HUES48 (cell line): ENCODE results near the gene F8.
A peak's percentile ranks its signal among the peaks of the same experiment; 100 is the strongest.

ENCODE experiments used
- H3K27ac ChIP-seq: one replicate; pipeline ENCODE4 v1.7.0; 2013; ENCODE audit warnings: low read depth, low read length, inconsistent platforms
- H3K27me3 ChIP-seq: 2 replicates; pipeline ENCODE4 v1.6.1; 2013; ENCODE audit warnings: mild to moderate bottlenecking, low read length; ENCODE audit not compliant: control insufficient read depth, insufficient read depth
- H3K36me3 ChIP-seq: 2 replicates; pipeline ENCODE4 v1.6.1; 2013; ENCODE audit warnings: low read length; ENCODE audit not compliant: control insufficient read depth, insufficient read depth
- H3K4me1 ChIP-seq: 2 replicates; pipeline ENCODE4 v1.6.1; 2013; ENCODE audit warnings: mild to moderate bottlenecking, low read length; ENCODE audit not compliant: control insufficient read depth, insufficient read depth
- H3K4me3 ChIP-seq: 2 replicates; pipeline ENCODE4 v1.5.1; 2013; ENCODE audit warnings: mild to moderate bottlenecking, low read depth, low read length
- H3K9ac ChIP-seq: 2 replicates; pipeline ENCODE4 v1.6.1; 2013; ENCODE audit warnings: mild to moderate bottlenecking, low read depth, low read length, moderate library complexity
- H3K9me3 ChIP-seq: 2 replicates; pipeline ENCODE4 v1.6.1; 2013; ENCODE audit warnings: low read length; ENCODE audit not compliant: control insufficient read depth, insufficient read depth

Gene F8

GRCh38 chrX:154815274-154815818 is 207.2 kb downstream of the F8 start:
- Histone ChIP-seq H3K36me3 (no peaks in the 10 kb centered on the region), H3K4me3 (no peak overlapping the region), H3K9me3 (peaks cover 37% of the 10 kb centered on the region), H3K4me1 (peaks cover 10% of the 10 kb centered on the region; the same call in 1 of the 2 replicates), H3K27me3 (no peaks in the 10 kb centered on the region), H3K9ac (no peak overlapping the region), H3K27ac (no peak overlapping the region)

DNA sequence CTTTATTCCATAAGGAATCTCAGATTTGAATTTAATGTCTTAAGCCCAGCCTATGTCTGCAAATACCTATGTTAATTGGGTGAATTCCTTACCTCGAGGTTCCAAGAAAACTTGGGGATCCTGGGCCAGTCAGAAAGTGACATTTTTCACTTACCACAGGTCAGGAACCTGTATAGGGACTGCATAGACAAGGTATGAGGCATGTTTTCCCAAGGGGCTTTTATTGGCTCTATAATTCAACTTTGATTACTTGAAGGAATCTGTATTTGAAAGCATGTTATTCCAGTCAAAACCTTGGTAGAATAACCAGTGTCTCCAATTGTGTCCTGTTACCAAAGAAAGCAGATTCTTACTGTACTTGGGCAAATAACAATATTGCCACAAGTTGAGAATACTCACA is 208.7 kb downstream of the F8 start:
- Histone ChIP-seq H3K27ac (no peak overlapping the region), H3K4me1 (0 out of 2 replicates have a peak, but pooled peaks cover 7% of the 10 kb centered on the region), H3K9me3 (peaks cover 25% of the 10 kb centered on the region), H3K27me3 (no peaks in the 10 kb centered on the region), H3K36me3 (no peaks in the 10 kb centered on the region), H3K4me3 (no peak overlapping the region), H3K9ac (no peak overlapping the region)

- Histone ChIP-seq H3K9me3 (peaks cover 26% of the 10 kb centered on the region), H3K27me3 (no peaks in the 10 kb centered on the region), H3K27ac (no peak overlapping the region), H3K36me3 (no peaks in the 10 kb centered on the region), H3K9ac (no peak overlapping the region), H3K4me1 (0 out of 2 replicates have a peak, but pooled peaks cover 7% of the 10 kb centered on the region), H3K4me3 (no peak overlapping the region)
These were observed 210.0 kb downstream of the F8 start for GRCh38 chrX:154812341-154813101.

- Histone ChIP-seq H3K36me3 (no peaks in the 10 kb centered on the region), H3K4me3 (no peak overlapping the region), H3K9me3 (peaks cover 25% of the 10 kb centered on the region), H3K4me1 (0 out of 2 replicates have a peak, but pooled peaks cover 7% of the 10 kb centered on the region), H3K9ac (no peak overlapping the region), H3K27me3 (peaks cover 6% of the 10 kb centered on the region; the same call in 1 of the 2 replicates), H3K27ac (no peak overlapping the region)
These were observed 212.4 kb downstream of the F8 start for GRCh38 chrX:154809939-154810665.

- H3K4me1 ChIP-seq, result no peaks in the 10 kb centered on the region
- H3K4me3 ChIP-seq, result no peak overlapping the region
- no peak overlapping the region for H3K27ac ChIP-seq
- H3K27me3 ChIP-seq, result peaks cover 29% of the 10 kb centered on the region
- H3K36me3 ChIP-seq, result no peaks in the 10 kb centered on the region
- no peak overlapping the region for H3K9ac ChIP-seq
- H3K9me3 ChIP-seq, result peaks cover 36% of the 10 kb centered on the region
These were observed 215.6 kb downstream of the F8 start for GRCh38 chrX:154806837-154807501.

DNA sequence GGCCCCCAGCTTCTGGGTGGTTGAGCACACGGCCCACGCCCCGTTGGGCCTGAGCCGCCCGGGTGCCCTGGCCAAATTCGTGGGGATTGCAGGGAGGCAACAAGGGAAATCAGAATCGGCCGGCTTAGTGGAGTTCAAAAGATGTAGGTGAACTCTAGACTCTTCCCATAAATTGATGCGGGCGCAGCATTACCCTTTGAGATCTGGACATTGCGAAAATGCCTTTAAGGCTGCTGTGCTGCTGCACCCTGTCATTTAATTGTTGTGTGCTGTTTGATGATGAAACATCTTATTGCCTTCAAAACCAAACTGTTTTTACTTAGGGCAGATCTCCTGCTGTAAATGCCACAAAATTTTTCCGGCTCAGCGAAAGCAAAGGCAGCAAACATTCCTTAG is 216.8 kb downstream of the F8 start:
- Histone ChIP-seq H3K9ac (peak overlapping the region; percentile 28; the same call in 1 of the 2 replicates), H3K36me3 (no peaks in the 10 kb centered on the region), H3K4me3 (peak overlapping the region; percentile 71), H3K9me3 (peaks cover 41% of the 10 kb centered on the region), H3K27ac (peak overlapping the region; percentile 9), H3K4me1 (no peaks in the 10 kb centered on the region), H3K27me3 (peaks cover 37% of the 10 kb centered on the region)

DNA sequence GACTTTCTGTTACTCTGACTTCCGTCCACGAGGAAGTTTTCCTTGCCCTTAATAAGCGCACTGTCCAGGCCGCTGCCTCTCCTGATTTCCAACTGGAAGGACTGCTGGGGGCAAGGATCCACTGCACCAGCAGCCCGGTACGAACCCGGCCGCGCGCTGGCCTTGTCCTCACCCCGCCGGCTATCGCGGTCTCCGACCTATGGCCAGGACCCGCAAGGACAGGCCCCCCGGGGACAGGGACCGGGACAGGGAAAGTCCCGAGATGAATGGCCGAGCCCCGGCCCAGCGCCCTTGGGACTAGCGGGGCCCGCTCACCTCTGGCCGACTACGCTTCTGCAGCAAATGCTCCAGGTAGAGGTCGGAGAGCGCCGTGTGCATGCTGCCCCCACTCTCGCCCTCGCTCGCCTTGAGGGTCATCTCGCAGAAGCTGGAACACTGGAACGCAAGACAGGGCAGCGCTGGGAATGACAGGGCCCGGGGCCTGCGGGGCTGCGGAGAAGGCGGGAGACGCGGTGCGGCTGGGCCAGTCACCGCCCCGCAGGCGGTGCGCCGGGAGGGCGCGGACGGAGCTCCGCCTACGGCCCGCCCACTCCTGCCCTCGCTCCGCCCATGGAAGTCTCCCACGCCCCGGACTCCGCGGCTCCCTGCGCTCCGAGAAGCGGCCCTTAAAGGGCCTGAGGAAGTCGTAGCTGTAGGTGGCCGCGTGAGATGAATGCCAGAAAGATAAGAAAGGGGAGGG is 217.4 kb downstream of the F8 start, which contains the start of gene MPP1:
TSS of gene MPP1 (minus strand) at position 529 of the 739 bp plus-strand sequence. CDS start at position 417, 112 bp downstream.
- Histone ChIP-seq H3K4me1 (peaks cover 3% of the 10 kb centered on the region), H3K27ac (peak within 1 kb of the TSS; percentile 9), H3K4me3 (peak within 1 kb of the TSS; percentile 71), H3K36me3 (no peaks in the 10 kb centered on the region), H3K27me3 (peaks cover 42% of the 10 kb centered on the region), H3K9me3 (peaks cover 45% of the 10 kb centered on the region), H3K9ac (peak within 1 kb of the TSS; percentile 28; the same call in 1 of the 2 replicates)

DNA sequence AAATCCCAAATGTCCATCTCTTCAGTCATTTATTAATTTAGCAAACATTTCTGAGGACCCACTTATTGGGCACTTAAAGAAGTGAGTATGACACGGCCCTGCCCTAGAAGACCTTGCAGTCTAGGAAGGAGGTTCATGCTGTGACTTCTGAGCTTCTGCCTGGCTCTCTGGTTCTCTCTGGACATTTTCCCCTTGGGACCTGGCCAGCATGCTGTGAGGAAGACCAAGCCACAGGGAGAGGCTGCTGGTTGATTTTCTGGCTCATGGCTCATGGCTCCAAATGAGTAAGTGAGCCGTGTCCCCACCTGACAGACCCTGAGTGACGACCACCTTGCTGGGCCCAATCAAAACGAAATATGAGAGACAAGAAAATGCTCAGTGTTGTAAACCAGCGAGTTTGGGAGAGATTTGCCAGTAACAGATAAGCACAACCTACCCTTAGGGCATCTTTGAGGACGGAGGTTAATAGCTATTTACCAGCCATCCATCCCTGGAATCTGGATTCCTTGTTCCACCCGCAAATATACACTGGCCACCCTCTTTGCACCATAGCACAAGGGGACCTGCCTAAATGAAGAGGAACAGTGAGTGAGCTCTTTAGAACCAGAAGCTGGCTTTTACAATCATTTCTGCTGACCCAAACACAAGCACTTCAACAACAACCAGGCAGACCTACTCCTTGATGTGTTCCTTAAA is 218.1 kb downstream of the F8 start:
- H3K9ac ChIP-seq, result no peak overlapping the region
- no peak overlapping the region for H3K27ac ChIP-seq
- peaks cover 46% of the 10 kb centered on the region for H3K9me3 ChIP-seq
- peak overlapping the region; percentile 71 for H3K4me3 ChIP-seq
- H3K27me3 ChIP-seq, result peaks cover 43% of the 10 kb centered on the region
- H3K36me3 ChIP-seq, result no peaks in the 10 kb centered on the region
- H3K4me1 ChIP-seq, result peaks cover 6% of the 10 kb centered on the region

DNA sequence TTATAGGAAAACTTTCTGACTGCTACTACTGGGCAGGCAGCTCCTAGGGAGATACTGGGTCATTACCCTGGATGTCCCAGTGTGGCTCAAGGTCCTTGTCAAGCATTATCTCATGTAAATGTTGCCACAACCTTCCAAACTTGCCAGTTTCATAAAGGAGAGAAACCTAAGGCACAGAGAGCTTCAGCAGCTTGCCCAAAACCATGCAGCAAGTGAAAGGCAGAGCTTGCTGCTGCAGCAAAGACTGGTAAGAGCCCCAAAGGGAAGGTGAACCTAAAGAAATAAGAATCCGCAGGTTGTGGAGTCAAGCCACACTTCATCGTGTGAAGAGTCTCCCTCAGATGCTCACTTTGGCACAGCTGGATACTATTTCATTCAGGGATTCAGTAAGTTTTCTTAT is 219.6 kb downstream of the F8 start:
- H3K4me1 ChIP-seq, result peaks cover 6% of the 10 kb centered on the region
- H3K9ac ChIP-seq, result no peak overlapping the region
- no peak overlapping the region for H3K27ac ChIP-seq
- H3K36me3 ChIP-seq, result no peaks in the 10 kb centered on the region
- H3K27me3 ChIP-seq, result peaks cover 45% of the 10 kb centered on the region
- peaks cover 47% of the 10 kb centered on the region for H3K9me3 ChIP-seq
- no peak overlapping the region for H3K4me3 ChIP-seq
